Panc1 (cell line): ENCODE results near the gene CPZ. TPM values are rescaled to one million over a fixed set of nuclear protein-coding genes. Genes with fewer than 3 reads are reported as not detected.

Source experiments
- ATAC-seq: fragments of 200-7000 bp; cut with Tn5 transposase; 2 replicates; pipeline ENCODE4 v1.9.1; 2020; ENCODE audit warnings: mild to moderate bottlenecking, moderate library complexity
- BruUV-seq: library from RNA; stranded (reverse); fragments of 400-500 nt; replicated peaks from 2 replicates; lab custom pipeline; 2021; lab: Mats Ljungman, UMichigan
- CTCF ChIA-PET: fragments of 300-600 bp; sonication (Branson Sonifier 250); formaldehyde crosslinking; loops from one replicate; lab custom pipeline; 2022; ENCODE audit warnings: antibody characterized with exemption; lab: Charles Lee
- POLR2A ChIA-PET: fragments of 300-600 bp; sonication (Branson Sonifier 250); formaldehyde crosslinking; loops from one replicate; lab custom pipeline; 2022; ENCODE audit warnings: antibody characterized with exemption; lab: Charles Lee
- DNase-seq: peaks from one replicate; pipeline ENCODE4 v3.0.0-alpha.2; 2010; ENCODE audit warnings: low read depth, low spot score
- H3K27ac ChIP-seq: 2 replicates; pipeline ENCODE4 v1.5.1; 2011; ENCODE audit warnings: mild to moderate bottlenecking, low read length, inconsistent platforms
- H3K27me3 ChIP-seq: fragments of 200-500 bp; sonication (Bioruptor generic); 2 replicates; pipeline ENCODE4 v1.6.0; 2014; ENCODE audit warnings: low read length, inconsistent platforms; ENCODE audit not compliant: control insufficient read depth, insufficient read depth
- H3K36me3 ChIP-seq: fragments of 200-500 bp; sonication (Bioruptor generic); 2 replicates; pipeline ENCODE4 v1.5.1; 2014; ENCODE audit warnings: inconsistent platforms, mild to moderate bottlenecking, low read length, moderate library complexity; ENCODE audit not compliant: control insufficient read depth, insufficient read depth
- H3K4me1 ChIP-seq: 2 replicates; pipeline ENCODE4 v1.5.1; 2011; ENCODE audit warnings: inconsistent platforms, mild to moderate bottlenecking, low read length, moderate library complexity; ENCODE audit not compliant: control insufficient read depth, insufficient read depth
- H3K4me3 ChIP-seq, 2 experiments: 2 replicates each; pipeline ENCODE4 v1.5.1; 2011 to 2012; ENCODE audit warnings: low read depth in 2 of 2, low read length in 2 of 2, mild to moderate bottlenecking in 2 of 2, inconsistent platforms in 1 of 2, moderate library complexity in 1 of 2
- H3K9me3 ChIP-seq: fragments of 200-500 bp; sonication (Bioruptor generic); 2 replicates; pipeline ENCODE4 v1.5.1; 2014; ENCODE audit warnings: low read depth, mild to moderate bottlenecking, inconsistent platforms, low read length, moderate library complexity; ENCODE audit not compliant: control insufficient read depth, insufficient read depth
- POLR2AphosphoS5 ChIP-seq: IDR thresholded peaks from 2 replicates; pipeline ENCODE4 v1.6.1; 2012; ENCODE audit warnings: mild to moderate bottlenecking, low read depth, low read length, moderate library complexity
- SIN3A ChIP-seq: IDR thresholded peaks from 2 replicates; pipeline ENCODE4 v1.6.1; 2012; ENCODE audit warnings: low read depth, mild to moderate bottlenecking, low read length, moderate library complexity, borderline replicate concordance; ENCODE audit not compliant: insufficient read depth
- TCF7L2 ChIP-seq: IDR thresholded peaks from 2 replicates; pipeline ENCODE4 v1.6.1; 2011; ENCODE audit warnings: mild to moderate bottlenecking, low read depth, low read length, inconsistent platforms
- in situ Hi-C: cut with HindIII; loops from 2 replicates; pipeline ENCODE4 v1.10.0; 2016; ENCODE audit warnings: low sequenced_read_pairs, low pct_unique_long_range_greater_than_20kb
- intact Hi-C: fragments of 100-400 bp; cut with micrococcal nuclease; formaldehyde crosslinking; loops from one replicate; pipeline ENCODE4 v1.10.0; 2022; ENCODE audit not compliant: unreplicated experiment
- total RNA-seq: library from RNA; stranded (reverse); gene quantifications from one replicate; pipeline ENCODE4 v1.2.1, GENCODE V29; 2021; ENCODE audit not compliant: unreplicated experiment
- TF ChIP-seq, protein P1 (sequence below): fragments of 450-650 bp; IDR thresholded peaks from 2 replicates; pipeline ENCODE4 v1.5.1; 2017; ENCODE audit warnings: mild to moderate bottlenecking
- TF ChIP-seq, protein P2 (sequence below), 2 experiments: IDR thresholded peaks; 2 replicates each; pipeline ENCODE4 v1.6.1; 2011 to 2012; ENCODE audit warnings: low read depth in 2 of 2, control low read depth in 1 of 2, low read length in 1 of 2, mild to moderate bottlenecking in 1 of 2, moderate library complexity in 1 of 2; ENCODE audit not compliant: insufficient read depth in 1 of 2

Gene CPZ
- total RNA-seq, 1 experiment from 2014 or later, result 0.15 TPM

DNA sequence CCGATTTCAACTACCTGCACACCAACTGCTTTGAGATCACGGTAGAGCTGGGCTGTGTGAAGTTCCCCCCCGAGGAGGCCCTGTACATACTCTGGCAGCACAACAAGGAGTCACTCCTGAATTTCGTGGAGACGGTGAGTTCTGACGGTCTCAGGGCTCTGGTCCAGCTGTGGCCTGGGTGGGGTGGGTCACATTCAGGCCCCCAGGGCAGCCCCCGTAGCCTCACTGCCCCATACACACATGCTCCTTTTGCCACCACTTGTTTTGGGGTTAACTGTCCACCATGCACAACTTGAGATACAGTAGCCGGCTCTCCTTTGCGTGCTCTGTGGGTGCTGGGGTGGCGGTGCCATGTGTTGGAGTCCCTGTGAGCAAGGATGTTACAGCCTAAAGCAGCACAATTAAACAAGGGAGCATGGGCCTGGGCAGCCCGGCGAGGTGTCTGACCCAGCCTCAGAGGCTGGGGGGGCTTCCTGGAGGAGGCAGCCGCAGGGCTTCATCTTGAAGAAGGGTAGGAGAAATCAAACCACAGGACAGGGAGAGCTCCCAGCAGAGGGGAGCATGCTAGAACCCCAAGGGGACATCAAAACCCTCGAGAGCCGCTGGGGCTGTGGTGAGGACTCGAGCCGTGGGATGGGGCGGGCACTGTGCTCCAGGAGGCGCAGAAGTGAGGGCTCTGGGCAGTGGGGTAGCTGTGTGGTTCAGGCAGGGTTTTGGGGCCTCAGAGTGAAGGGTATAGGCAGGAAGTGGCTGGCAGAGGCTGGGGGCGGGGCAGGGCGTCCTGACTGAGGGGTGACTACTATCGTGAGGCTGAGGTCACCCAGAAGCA lies 22.0 kb downstream of the CPZ start:
- H3K27me3 ChIP-seq, result no peaks in the 10 kb centered on the region
- no peaks in the 10 kb centered on the region for H3K4me1 ChIP-seq
- H3K9me3 ChIP-seq, result no peaks in the 10 kb centered on the region
- DNase-seq (no peak), ATAC-seq (no peak)
- in situ Hi-C loops, result no loop called here
- intact Hi-C loops, result no loop called here
- CTCF ChIA-PET, result no interaction called here
- POLR2A ChIA-PET, result no interaction called here
- H3K36me3 ChIP-seq, result no peaks in the 10 kb centered on the region
- no peak for TF ChIP-seq SIN3A
- TF ChIP-seq, protein P1, sequence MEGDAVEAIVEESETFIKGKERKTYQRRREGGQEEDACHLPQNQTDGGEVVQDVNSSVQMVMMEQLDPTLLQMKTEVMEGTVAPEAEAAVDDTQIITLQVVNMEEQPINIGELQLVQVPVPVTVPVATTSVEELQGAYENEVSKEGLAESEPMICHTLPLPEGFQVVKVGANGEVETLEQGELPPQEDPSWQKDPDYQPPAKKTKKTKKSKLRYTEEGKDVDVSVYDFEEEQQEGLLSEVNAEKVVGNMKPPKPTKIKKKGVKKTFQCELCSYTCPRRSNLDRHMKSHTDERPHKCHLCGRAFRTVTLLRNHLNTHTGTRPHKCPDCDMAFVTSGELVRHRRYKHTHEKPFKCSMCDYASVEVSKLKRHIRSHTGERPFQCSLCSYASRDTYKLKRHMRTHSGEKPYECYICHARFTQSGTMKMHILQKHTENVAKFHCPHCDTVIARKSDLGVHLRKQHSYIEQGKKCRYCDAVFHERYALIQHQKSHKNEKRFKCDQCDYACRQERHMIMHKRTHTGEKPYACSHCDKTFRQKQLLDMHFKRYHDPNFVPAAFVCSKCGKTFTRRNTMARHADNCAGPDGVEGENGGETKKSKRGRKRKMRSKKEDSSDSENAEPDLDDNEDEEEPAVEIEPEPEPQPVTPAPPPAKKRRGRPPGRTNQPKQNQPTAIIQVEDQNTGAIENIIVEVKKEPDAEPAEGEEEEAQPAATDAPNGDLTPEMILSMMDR, result no peak
- no peak for TF ChIP-seq TCF7L2
- TF ChIP-seq, protein P2, sequence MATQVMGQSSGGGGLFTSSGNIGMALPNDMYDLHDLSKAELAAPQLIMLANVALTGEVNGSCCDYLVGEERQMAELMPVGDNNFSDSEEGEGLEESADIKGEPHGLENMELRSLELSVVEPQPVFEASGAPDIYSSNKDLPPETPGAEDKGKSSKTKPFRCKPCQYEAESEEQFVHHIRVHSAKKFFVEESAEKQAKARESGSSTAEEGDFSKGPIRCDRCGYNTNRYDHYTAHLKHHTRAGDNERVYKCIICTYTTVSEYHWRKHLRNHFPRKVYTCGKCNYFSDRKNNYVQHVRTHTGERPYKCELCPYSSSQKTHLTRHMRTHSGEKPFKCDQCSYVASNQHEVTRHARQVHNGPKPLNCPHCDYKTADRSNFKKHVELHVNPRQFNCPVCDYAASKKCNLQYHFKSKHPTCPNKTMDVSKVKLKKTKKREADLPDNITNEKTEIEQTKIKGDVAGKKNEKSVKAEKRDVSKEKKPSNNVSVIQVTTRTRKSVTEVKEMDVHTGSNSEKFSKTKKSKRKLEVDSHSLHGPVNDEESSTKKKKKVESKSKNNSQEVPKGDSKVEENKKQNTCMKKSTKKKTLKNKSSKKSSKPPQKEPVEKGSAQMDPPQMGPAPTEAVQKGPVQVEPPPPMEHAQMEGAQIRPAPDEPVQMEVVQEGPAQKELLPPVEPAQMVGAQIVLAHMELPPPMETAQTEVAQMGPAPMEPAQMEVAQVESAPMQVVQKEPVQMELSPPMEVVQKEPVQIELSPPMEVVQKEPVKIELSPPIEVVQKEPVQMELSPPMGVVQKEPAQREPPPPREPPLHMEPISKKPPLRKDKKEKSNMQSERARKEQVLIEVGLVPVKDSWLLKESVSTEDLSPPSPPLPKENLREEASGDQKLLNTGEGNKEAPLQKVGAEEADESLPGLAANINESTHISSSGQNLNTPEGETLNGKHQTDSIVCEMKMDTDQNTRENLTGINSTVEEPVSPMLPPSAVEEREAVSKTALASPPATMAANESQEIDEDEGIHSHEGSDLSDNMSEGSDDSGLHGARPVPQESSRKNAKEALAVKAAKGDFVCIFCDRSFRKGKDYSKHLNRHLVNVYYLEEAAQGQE (IDR thresholded peaks at IDR 0.05; ENCODE audit: insufficient read depth in 1 of 2, low read depth in 2 of 2, low read length in 1 of 2), result no peak
- TF ChIP-seq POLR2AphosphoS5, result no peak
- no peak overlapping the region for H3K4me3 ChIP-seq
- BruUV-seq, result no TSS peak
- no peak overlapping the region for H3K27ac ChIP-seq

DNA sequence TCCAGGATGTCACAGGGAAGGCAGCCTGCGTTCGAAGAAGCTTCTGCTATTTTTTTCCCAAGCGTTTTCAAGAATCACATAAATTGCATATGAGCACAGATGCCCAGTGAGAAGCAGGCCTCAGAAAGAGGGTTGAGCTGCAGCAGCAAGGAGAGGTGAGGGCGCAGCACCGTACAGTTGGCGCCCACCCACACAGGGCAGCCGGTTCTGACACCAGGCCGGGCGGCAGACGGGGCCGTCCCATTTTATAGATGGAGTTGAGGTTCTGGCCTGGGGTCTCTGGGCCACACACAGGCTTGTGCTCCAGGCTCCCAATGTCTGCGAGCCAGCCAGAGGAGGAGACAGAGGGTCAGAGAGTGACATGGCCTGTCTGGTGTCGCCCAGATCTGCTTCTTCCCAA lies 22.8 kb downstream of the CPZ start:
- H3K27ac ChIP-seq, result no peak overlapping the region
- no peaks in the 10 kb centered on the region for H3K36me3 ChIP-seq
- in situ Hi-C loops (no loop called here), intact Hi-C loops (no loop called here)
- no peak for ATAC-seq
- ChIA-PET POLR2A (no interaction called here), CTCF (no interaction called here)
- TF ChIP-seq, protein P2 (IDR thresholded peaks at IDR 0.05; ENCODE audit: insufficient read depth in 1 of 2, low read depth in 2 of 2, low read length in 1 of 2), result no peak
- TF ChIP-seq SIN3A (no peak), POLR2AphosphoS5 (no peak), TCF7L2 (no peak)
- TF ChIP-seq, protein P1, result no peak
- no peak overlapping the region for H3K4me3 ChIP-seq
- no peaks in the 10 kb centered on the region for H3K27me3 ChIP-seq
- no peaks in the 10 kb centered on the region for H3K9me3 ChIP-seq
- no TSS peak for BruUV-seq
- DNase-seq, result no peak
- no peaks in the 10 kb centered on the region for H3K4me1 ChIP-seq
